HG02870 (cell line): ENCODE data around the gene PTPRU.
"Not testable (repeated sequence)": the region's sequence is repeated elsewhere in the genome, so short reads cannot be mapped to it uniquely, and the experiment has no call there.

Experiments used
- ATAC-seq: cut with Tn5 transposase; IDR thresholded peaks from one replicate; pipeline ENCODE4 v1.9.1; 2021; ENCODE audit warnings: mild to moderate bottlenecking, moderate library complexity; ENCODE audit not compliant: unreplicated experiment

The PTPRU gene

GRCh38 chr1:29284286-29284960 lies 48.1 kb downstream of the PTPRU start:
- ATAC-seq = no peak

- ATAC-seq = no peak
Observed at GRCh38 chr1:29284961-29285560, 48.7 kb downstream of the PTPRU start.

GRCh38 chr1:29285771-29286170 lies 49.4 kb downstream of the PTPRU start:
- no peak for ATAC-seq

- ATAC-seq = no peak
Observed at GRCh38 chr1:29286194-29286767, 50.0 kb downstream of the PTPRU start.

GRCh38 chr1:29289493-29289892 lies 53.2 kb downstream of the PTPRU start:
- ATAC-seq = no peak

GRCh38 chr1:29290414-29290985 lies 54.2 kb downstream of the PTPRU start:
- ATAC-seq = no peak

GRCh38 chr1:29291756-29292155 lies 55.4 kb downstream of the PTPRU start:
- ATAC-seq = no peak

- no peak for ATAC-seq
Observed at GRCh38 chr1:29292344-29292743, 56.0 kb downstream of the PTPRU start.

GRCh38 chr1:29297450-29297849 lies 61.1 kb downstream of the PTPRU start:
- no peak for ATAC-seq

- ATAC-seq = no peak
Observed at GRCh38 chr1:29298246-29298645, 61.9 kb downstream of the PTPRU start.

- ATAC-seq = no peak
Observed at GRCh38 chr1:29299446-29299845, 63.1 kb downstream of the PTPRU start.

- not testable (repeated sequence) for ATAC-seq
Observed at GRCh38 chr1:29301732-29302131, 65.4 kb downstream of the PTPRU start.

GRCh38 chr1:29303201-29304024 lies 67.1 kb downstream of the PTPRU start:
- ATAC-seq = no peak

GRCh38 chr1:29304025-29304684 lies 67.8 kb downstream of the PTPRU start:
- ATAC-seq = no peak

- ATAC-seq = no peak
Observed at GRCh38 chr1:29305943-29306342, 69.6 kb downstream of the PTPRU start.

- ATAC-seq = no peak
Observed at GRCh38 chr1:29306471-29307140, 70.3 kb downstream of the PTPRU start.

GRCh38 chr1:29309075-29309474 lies 72.8 kb downstream of the PTPRU start:
- no peak for ATAC-seq

GRCh38 chr1:29309621-29310020 lies 73.3 kb downstream of the PTPRU start:
- ATAC-seq = no peak

GRCh38 chr1:29310616-29311180 lies 74.4 kb downstream of the PTPRU start:
- ATAC-seq = no peak
